Measurements from ENCODE around the gene PLPPR3.

The PLPPR3 gene

DNA sequence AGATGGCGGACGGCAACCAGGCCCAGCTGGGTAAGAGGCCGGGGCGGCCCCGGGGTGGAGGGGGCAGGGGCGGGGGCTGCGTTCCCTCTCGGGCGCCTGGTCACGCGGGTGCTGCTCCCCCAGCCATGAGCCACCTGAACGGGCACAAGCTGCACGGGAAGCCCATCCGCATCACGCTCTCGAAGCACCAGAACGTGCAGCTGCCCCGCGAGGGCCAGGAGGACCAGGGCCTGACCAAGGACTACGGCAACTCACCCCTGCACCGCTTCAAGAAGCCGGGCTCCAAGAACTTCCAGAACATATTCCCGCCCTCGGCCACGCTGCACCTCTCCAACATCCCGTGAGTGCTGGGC, 13.4 kb downstream of the PLPPR3 start:
- DNase-seq (ENCODE audit: low spot score) = no peak

GRCh38 chr19:807627-808422, 13.9 kb downstream of the PLPPR3 start:
- no peak for DNase-seq (ENCODE audit: low spot score)

- no peak for DNase-seq (ENCODE audit: low spot score)
Observed at GRCh38 chr19:806815-807421, 14.8 kb downstream of the PLPPR3 start.

DNA sequence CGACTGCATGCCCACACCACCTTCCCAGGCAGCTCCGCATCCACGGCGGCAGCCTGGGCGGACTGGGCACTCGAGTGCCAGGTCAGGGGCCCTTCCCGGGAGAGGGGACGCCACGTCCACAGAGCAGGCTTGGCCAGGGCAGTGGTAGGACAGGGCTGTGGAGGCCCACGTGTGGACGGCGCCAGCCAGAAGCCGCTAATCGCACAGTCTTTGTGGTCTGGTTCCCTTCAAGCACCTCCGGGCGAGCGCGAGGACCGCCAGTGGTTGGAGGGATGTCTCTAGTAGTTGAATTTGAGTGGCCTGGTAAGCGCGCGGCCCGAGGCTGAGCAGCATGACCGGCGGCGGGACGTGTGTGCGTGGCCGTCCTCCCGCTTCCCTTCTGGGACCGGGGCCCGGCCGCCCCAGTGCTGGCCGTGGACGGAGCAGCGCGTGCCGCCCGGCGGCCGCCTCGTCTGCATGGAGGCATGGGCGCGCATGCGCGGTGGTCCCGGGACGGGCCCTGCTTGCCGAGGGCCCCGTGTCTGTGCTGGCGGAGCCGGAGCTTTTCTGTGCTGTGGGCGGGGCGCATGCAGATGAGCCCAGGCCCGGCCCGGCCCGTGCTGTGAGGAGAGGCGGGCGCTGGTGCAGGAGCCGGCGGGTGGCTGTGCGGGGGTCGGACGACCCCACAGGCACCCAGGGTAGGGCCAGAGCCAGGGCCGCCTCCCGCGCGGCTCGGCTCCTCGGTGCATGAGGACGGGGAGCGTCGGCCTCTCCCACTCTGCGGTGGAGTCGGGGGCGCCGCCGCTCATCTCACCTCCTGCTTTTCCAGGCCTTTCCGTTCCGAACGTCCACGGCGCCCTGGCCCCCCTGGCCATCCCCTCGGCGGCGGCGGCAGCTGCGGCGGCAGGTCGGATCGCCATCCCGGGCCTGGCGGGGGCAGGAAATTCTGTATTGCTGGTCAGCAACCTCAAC, 15.9 kb downstream of the PLPPR3 start:
- no peak for DNase-seq (ENCODE audit: low spot score)

- DNase-seq (ENCODE audit: low spot score) = no peak
Observed at GRCh38 chr19:805166-805551, 16.6 kb downstream of the PLPPR3 start.

GRCh38 chr19:804419-805165, 17.2 kb downstream of the PLPPR3 start:
- DNase-seq (ENCODE audit: low spot score) = no peak

GRCh38 chr19:803686-804418, 17.9 kb downstream of the PLPPR3 start:
- no peak for DNase-seq (ENCODE audit: low spot score)

DNA sequence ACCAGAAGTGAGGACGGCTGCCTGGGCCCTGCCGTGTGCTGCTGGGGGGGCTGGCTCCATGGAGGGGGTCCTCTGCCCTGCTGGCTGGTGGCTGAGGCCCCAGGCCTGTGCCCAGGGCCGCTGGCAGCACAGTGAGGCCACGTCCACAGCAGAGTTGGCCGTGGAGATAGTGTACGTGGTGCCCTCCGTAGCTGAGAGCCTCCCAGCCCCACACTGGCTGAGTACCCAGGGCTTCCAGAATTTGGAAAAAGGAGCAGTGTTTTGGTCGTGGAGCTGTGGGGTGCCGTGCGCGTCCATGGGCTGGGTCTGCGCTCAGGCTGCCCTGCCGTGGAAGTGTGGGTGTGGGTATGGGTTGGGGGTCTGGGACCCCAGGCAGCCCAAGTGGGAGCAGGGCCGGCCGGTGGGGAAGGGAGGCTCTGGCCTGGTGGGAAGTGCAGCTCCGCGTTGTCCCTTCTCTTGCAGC, 18.6 kb downstream of the PLPPR3 start:
- no peak for DNase-seq (ENCODE audit: low spot score)

DNA sequence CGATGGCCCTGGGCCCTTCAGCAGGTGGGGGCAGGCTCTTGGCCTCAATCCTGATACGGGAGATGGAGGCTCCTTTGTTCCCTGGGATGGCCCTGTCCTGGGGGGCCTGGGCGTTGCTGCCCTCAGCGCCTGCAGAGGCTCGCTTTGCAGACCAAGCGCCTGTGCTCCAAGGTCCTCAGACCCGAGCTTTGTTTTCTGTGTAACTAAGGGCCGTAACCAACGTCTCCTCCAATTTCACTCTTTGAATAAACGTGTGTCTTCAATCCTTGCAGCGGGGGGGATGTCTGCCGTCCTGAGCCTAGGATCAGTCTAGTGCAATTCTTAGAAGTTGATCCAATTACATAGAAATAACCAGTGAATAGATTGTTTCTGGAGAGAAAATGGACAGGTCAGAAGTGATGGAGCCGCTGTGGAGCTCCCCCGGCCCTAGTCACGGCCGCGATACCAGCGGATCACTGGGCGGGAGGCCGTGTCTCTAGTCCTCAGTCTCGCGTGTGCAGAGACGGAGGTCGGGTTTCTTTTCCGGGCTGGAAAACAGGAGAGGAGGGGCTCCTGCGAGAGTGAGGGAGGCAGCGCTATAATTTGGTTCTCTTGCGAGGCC, 19.2 kb downstream of the PLPPR3 start:
- no peak for DNase-seq (ENCODE audit: low spot score)

DNA sequence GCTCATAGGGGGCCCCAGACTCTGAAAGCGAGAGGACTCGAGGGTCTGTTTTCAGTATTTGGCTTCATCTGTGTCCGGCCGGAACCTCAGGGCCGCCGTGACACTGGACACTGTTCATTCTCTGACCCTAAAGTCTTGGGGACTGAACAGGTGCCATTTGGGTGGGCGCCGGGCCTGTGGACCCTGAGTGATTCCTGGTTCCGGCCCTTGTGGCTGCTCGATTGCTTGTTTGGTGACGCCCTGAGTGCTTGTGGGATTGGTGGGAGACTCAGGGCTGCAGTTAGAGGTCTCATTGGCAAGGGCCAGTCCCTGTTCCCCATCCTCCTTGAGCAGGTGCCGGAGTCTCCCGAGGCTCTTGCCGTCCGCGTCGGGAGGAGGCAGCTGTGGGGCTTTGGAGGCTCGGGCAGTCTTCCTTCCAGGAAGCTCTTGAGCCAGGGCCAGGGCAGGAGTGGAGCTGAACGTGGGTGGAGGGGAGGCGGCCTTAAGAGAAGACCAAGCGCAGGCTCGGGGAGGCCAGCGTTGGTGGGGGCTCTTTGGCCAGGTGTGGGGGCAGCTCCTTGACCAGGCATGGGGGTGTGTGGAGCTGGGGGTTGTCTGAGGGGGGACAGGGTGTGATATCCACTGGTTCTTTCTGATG, 19.8 kb downstream of the PLPPR3 start:
- DNase-seq (ENCODE audit: low spot score) = no peak

GRCh38 chr19:801030-801860, 20.5 kb downstream of the PLPPR3 start:
- no peak for DNase-seq (ENCODE audit: low spot score)

DNA sequence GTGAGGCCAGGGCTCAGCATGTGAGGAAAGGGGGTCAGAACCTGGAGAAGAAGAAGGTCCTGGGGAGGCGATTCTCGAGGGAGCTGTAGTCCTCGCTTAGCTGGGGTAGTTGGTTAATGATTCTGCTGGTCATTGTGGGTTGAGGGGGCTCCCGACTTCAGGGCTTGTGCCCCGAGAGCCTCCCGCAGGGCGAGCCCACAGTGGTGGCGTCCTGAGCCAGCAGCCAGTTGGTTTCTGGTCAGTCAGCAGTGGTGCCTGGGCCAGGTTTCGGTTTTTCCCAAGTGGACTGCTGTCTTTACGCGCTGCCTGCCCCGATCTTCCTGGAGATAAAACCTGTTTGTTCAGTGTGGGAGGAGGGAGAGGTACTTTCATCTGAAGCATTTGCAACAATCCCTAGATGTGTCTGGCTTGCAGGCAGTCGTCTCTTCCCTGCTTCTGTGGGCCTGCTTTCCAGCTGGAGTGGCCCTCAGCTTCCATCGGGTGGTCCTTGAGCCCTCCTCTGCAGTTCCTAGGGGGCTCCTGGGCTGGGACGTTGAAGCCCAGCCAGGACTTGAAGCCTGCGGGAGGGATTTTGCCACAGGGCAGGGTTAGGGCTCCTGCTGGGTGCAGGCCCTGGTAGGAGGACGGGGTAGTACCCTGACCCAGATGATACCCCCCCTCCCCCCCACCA, 21.3 kb downstream of the PLPPR3 start:
- DNase-seq (ENCODE audit: low spot score) = no peak

DNA sequence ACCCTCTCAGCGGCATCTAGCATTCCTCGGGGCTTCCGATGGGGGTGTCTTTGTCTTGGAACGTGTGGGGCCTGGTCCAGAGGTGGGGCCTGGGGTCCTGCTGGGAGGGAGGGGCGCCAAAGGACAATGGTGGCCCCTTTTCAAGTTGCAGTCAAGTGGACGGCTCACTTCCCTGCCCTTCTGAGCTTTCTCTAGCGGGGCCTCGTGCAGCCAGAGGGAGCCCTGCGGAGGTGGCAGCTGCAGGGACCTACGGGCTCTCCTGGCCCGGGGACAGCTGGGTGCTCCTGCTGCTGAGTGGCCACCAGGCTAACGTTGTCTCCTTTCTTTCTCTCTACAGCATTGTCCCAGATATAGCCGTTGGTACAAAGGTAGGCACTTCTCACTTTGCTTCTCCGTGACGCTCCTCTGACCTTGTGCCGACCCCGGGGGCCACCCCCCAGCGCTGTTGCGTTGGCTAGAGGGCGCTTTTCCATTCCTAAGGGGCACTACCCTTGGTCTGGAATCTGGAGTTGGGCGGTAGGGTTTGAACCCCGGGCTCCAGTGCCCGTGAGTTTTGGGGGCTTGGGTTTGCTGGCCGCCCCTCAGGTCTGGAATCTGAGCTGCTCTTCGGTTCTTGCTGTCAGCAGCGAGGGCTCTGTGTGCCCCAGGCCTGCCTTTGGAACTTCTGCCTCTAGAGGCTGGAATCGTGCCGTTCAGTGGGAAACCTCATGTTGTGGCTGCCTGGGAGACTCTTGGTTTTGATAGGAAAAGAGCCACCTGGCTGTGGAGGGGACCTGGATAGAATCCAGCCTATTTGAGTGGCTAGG, 22.5 kb downstream of the PLPPR3 start:
- no peak for DNase-seq (ENCODE audit: low spot score)

DNA sequence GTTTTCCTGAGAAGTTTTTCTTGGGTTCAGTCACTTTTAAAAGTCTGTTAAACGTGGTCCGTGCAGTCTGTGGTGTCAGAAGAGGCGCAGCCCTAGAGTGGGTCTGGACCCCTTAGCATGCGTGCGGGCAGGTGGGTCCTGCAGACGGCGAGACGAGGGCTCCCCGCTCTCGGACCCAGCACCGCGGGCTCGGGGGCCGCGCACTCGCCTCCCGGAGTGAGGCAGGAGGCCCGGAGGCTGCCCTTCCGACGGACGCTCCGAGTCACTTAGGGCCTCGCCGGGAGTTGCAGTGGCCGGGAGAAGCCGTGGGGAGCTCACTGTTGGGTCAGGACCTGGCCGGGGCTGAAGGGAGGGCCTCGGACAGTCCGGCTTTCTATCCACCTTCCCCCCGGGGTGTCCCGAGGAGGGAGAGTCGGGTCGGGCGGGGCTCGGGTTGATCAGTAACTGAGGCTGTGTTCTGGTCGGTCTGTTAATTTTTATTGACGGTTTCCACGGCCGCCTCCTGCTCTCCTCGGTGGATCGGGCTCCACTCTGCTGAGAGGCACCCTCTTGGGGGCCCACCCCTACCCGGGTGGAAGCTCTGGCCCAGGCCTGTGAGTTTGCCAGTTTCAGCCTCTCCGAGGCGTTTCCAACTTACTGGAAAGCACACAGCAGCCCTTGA, 23.2 kb downstream of the PLPPR3 start:
- no peak for DNase-seq (ENCODE audit: low spot score)

GRCh38 chr19:797528-798414, 24.0 kb downstream of the PLPPR3 start:
- DNase-seq (ENCODE audit: low spot score) = peak; percentile 54

All from SW480 (cell line).